GM12873 (cell line): ENCODE results near the gene GSN.

Experiments used
- CTCF ChIP-seq: IDR thresholded peaks from 2 replicates; pipeline ENCODE4 v1.5.1; 2012; ENCODE audit warnings: low read depth, mild to moderate bottlenecking, moderate library complexity, low read length, control low read depth; ENCODE audit not compliant: insufficient read depth; ENCODE audit errors: missing control alignments

GSN gene

DNA sequence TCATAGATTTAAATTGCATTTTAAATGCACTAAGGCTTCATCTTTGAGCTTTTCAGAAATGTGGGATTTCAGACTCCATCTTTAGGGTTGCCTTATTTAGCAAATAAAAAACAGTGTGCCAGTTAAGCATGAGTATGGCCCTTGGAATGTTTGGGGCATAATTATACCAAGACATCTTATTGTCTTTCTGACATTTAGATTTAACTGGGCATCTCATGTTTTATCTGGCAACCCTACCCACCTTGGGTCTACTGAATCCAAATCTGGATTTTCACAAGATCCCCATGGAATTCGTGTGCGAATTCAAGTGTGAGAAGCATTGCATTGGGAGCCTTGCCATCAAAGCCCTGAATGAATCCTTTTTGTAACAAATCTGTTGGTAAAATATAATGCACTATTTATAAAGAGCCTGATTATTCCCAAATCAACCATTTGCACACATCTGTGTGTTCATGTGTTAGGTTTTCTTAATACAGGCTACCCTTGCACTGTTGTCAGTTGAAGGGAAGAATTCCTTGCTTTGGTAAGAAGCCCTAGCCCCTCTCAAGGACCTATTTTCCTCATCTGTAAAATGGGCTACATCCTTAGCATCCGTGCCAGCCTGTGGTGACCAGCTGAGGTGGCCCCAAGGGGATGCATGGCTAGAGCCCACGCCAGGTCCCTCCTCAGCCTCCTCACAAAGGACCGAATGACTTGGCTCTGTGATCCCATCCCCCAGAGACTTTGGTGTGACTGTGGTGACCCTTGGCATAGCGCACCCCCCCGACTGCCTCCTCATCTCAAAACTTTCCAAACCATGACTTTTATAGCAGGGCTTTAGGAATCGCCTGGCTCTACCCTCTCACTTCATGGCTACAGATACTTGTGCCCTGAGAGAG, 8.1 kb downstream of the GSN start:
- TF ChIP-seq CTCF = no peak

DNA sequence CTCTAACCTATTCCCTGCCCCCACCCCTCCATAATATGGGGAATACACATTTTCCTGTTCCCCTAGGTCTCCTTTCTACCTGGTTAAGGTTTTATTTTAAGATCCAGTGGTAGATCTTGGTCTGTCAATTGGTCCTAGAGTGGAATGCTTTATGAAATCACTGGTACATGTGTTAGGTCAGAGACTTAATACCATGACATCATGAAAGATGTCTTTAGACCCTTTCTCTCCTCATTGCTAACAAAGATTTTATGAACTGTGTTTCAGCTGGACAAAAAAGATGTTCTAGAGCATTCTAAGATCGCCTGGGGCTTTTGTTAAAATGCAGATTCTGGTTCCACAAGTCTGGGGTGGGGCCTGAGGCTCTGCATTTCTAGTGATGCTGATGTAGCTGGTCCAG, 9.1 kb downstream of the GSN start:
- no peak for TF ChIP-seq CTCF

GRCh38 chr9:121277518-121278295, 9.7 kb downstream of the GSN start:
- no peak for TF ChIP-seq CTCF

- peak; percentile 83 for TF ChIP-seq CTCF
These were observed 10.7 kb downstream of the GSN start for GRCh38 chr9:121278477-121279261.

DNA sequence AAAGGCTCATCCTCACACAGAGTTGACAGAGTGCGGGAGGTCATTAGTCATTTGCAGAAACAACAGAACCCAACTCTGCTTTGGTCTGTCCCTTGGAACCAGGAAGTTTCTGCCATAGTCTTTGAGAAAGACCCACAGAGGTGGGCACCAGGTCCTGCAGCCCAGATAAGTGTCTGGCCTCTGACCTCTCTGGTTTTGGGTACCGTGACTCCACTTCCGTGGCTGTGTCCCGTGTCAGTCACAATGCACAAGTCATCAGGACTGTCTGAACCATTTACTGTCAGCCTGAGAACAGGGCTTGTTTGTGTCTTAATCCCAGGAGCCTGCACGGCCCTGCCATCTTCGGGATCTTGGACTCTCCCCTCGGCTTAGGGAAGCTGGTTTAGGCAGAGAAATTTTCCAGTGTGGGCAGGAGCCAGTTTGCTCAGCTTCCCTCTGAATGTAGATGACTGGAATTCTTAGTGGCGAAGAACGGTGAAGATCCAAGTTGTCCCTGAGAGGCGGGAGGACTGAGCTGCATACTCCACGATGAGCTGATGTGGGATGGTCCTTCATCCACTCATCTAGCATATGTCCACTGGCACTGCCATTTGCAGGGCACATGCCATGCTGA, 11.9 kb downstream of the GSN start:
- TF ChIP-seq CTCF = no peak

- no peak for TF ChIP-seq CTCF
These were observed 13.0 kb downstream of the GSN start for GRCh38 chr9:121280715-121281613.
